ENCODE data around the gene KRTAP12-1. TPM values are rescaled to one million over a fixed set of nuclear protein-coding genes. Genes with fewer than 3 reads are reported as not detected.

The KRTAP12-1 gene
- total RNA-seq, 1 donor from 2014 or later = not detected

DNA sequence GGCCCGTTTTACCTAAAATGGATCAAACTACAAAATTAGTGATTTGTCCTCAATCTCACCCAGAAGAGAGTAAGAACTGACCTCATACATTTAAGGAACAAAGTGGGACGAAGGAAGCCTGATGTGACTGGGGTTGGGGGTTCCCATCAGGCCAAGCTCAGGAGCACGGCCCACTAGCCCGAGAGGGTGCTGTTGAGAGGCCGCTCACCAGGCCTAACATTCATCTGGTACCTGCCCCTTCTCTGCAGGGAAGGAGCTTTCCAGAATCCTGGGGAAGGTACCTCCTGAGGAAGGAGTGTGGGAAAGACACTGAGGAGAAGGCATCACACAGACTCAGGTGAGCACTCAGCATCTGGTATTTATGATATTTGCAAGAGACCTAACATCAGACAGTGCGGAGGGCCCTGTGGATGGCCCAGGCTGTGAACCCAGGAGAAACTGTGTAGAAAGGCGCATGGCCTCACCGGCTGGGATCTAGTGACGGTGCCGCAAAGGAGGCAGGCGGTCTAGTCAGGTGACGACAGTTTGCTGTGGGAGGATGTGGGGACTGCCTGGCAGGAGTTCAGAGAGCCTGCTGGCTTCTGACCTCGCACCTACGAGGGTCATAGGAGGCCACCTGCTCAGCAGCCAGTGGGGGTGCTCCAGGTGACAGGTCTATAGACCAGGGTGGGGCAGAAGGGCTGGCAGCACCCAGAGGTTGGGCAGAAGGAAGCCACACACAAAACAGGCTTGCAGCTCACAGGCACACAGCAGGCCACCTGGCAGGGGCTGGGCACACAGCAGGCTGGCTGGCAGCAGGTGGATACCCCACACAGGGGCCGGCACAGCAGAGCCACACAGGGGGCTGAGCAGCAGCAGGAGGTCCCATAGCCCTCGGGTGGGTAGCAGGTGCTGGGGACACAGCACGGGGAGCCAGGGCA lies 28.0 kb downstream of the KRTAP12-1 start:
- H3K4me1 Mint-ChIP-seq = no peaks in the 10 kb centered on the region
- peaks cover 1% of the 10 kb centered on the region for H3K36me3 Mint-ChIP-seq
- peak in 1 of 2 experiments; percentile 17 for DNase-seq (ENCODE audit: low spot score in 2 of 2, unreplicated experiment in 2 of 2)
- no peak overlapping the region for H3K27ac Mint-ChIP-seq
- TF ChIP-seq, protein P1, sequence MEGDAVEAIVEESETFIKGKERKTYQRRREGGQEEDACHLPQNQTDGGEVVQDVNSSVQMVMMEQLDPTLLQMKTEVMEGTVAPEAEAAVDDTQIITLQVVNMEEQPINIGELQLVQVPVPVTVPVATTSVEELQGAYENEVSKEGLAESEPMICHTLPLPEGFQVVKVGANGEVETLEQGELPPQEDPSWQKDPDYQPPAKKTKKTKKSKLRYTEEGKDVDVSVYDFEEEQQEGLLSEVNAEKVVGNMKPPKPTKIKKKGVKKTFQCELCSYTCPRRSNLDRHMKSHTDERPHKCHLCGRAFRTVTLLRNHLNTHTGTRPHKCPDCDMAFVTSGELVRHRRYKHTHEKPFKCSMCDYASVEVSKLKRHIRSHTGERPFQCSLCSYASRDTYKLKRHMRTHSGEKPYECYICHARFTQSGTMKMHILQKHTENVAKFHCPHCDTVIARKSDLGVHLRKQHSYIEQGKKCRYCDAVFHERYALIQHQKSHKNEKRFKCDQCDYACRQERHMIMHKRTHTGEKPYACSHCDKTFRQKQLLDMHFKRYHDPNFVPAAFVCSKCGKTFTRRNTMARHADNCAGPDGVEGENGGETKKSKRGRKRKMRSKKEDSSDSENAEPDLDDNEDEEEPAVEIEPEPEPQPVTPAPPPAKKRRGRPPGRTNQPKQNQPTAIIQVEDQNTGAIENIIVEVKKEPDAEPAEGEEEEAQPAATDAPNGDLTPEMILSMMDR (IDR thresholded peaks at IDR 0.05; ENCODE audit: unreplicated experiment) = no peak
- peaks cover 19% of the 10 kb centered on the region for H3K9me3 Mint-ChIP-seq
- no peak overlapping the region for H3K4me3 Mint-ChIP-seq
- H3K27me3 Mint-ChIP-seq (ENCODE audit: low read depth) = peaks cover 6% of the 10 kb centered on the region

DNA sequence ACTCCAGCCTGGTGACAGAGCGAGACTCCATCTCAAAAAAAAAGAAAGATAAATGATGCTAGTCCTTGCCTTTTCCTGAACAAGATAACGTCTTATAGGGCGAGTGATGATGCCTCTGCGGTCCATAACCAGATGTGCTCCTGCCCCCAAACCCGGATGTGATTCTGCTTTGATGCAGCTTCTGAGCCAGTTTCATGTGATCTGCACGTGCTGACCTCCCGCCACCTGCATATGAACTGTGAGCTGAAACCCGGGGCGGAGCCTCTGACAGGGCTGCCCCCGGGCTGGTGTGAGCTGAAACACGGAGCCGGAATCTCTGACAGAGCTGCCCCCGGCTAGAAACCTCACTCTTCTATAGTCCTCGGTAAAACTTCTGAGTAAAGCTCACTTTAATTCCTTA lies 28.8 kb downstream of the KRTAP12-1 start:
- DNase-seq (ENCODE audit: low spot score in 2 of 2, unreplicated experiment in 2 of 2) = peak in 1 of 2 experiments; percentile 32
- Mint-ChIP-seq H3K9me3 (peaks cover 19% of the 10 kb centered on the region), H3K4me1 (no peaks in the 10 kb centered on the region), H3K27me3 (ENCODE audit: low read depth) (peaks cover 4% of the 10 kb centered on the region), H3K4me3 (no peak overlapping the region), H3K27ac (no peak overlapping the region), H3K36me3 (peaks cover 1% of the 10 kb centered on the region)
- TF ChIP-seq, protein P1 (IDR thresholded peaks at IDR 0.05; ENCODE audit: unreplicated experiment) = no peak

DNA sequence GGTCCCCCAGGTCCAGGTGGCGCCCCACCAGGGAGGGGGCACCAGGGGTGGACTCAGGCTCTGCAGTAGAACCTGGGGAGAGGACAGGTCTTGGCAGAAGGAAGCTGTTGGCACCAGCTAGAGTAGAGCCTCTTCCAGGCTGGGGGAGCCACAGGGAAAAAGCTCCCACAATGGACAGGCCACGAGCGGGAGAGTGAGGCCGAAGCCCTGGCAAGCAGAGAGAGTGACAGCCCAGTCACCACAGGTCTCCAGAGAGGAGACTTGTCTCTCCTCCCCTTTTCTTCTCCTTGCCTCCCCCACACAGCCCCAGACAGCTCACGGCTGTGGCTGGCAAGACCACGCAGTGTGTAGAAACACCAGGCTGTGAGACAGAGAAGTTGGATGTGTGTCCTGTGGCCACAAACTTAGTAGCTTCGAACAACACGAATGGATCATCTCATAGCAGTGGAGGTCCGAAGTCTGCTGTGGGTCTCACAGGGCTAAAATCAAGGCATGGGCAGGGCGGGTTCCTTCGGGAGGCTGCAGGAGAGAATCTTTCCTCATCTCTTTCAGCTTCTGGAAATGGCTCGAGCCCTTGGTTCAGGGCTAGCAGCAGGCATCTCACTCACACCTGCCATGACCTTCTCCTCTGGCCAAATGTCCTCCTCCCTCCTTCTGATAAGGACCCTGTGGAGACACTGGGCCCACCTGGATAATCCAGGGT lies 30.8 kb downstream of the KRTAP12-1 start:
- TF ChIP-seq, protein P1 (IDR thresholded peaks at IDR 0.05; ENCODE audit: unreplicated experiment) = no peak

DNA sequence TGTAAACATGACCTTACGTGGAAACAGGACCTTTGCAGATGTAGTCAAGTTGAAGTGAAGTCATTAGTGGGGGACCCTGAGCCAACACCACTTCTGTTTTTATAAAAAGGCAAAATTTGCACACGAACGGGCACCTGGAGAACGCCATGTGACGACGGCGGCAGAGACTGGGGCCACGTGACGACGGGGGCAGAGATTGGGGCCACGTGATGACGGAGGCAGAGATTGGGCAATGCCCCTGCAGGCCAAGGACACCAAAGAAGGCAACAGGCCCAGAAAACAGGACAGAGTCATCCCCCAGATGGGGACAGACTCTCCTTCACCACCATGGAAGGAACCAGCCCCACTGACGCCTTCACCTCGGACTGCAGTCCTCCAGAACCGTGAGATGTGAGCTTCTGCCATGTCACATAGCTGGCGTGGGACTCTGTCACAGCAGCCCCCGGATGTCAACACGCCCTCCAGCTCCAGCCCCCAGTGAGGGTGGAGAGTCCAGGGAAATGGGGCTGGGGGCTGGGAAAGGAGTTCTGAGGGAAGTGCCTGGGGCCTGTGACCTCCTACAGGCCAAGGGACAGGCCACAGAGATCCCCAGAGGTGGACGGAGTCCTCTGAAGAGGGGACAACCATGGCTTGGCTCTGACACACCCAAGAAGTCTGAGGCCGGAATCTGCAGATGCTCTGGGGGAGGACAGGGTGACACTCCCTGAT lies 31.5 kb downstream of the KRTAP12-1 start:
- peak in 1 of 2 experiments; percentile 29 for DNase-seq (ENCODE audit: low spot score in 2 of 2, unreplicated experiment in 2 of 2)
- peaks cover 8% of the 10 kb centered on the region for H3K27me3 Mint-ChIP-seq (ENCODE audit: low read depth)
- no peaks in the 10 kb centered on the region for H3K36me3 Mint-ChIP-seq
- TF ChIP-seq, protein P1 (IDR thresholded peaks at IDR 0.05; ENCODE audit: unreplicated experiment) = no peak
- H3K9me3 Mint-ChIP-seq = no peaks in the 10 kb centered on the region
- no peak overlapping the region for H3K4me3 Mint-ChIP-seq
- H3K4me1 Mint-ChIP-seq = peaks cover 3% of the 10 kb centered on the region
- no peak overlapping the region for H3K27ac Mint-ChIP-seq

More for the DNA sequence above, 30.8 kb downstream of the KRTAP12-1 start:
- no peak overlapping the region for H3K4me3 Mint-ChIP-seq
- peaks cover 8% of the 10 kb centered on the region for H3K27me3 Mint-ChIP-seq (ENCODE audit: low read depth)
- no peaks in the 10 kb centered on the region for H3K36me3 Mint-ChIP-seq
- DNase-seq (ENCODE audit: low spot score in 2 of 2, unreplicated experiment in 2 of 2) = no peak
- H3K4me1 Mint-ChIP-seq = peaks cover 3% of the 10 kb centered on the region
- no peak overlapping the region for H3K27ac Mint-ChIP-seq
- peaks cover 4% of the 10 kb centered on the region for H3K9me3 Mint-ChIP-seq

DNA sequence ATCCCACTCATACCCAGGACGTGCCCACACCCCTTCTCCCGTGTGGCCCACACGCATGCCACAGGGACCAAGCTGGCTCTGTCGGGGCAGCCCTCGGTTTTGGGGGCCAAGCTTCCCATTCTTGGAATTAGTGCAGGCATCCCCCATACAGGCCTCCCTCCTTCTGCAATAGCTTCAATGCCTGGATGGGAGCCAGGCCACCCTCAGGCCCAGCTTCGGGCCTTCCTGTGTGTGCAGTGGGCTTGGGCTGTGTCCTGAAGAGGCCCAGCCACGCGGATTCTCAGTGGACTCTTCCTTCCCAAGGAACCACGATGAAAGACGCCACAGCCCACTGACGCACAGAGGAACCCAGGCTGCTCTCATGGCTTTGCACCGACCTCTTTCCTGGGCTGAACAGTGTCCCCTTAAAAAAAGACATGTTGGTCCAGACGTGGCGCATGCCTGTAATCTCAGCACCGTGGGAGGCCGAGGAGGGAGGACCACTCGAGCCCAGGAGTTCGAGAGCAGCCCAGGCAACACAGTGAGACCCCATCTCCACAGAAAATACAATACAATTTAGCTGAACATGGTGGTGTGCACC lies 32.4 kb downstream of the KRTAP12-1 start:
- peaks cover 8% of the 10 kb centered on the region for H3K27me3 Mint-ChIP-seq (ENCODE audit: low read depth)
- H3K4me3 Mint-ChIP-seq = no peak overlapping the region
- peaks cover 3% of the 10 kb centered on the region for H3K4me1 Mint-ChIP-seq
- H3K27ac Mint-ChIP-seq = no peak overlapping the region
- H3K9me3 Mint-ChIP-seq = peaks cover 6% of the 10 kb centered on the region
- TF ChIP-seq, protein P1 (IDR thresholded peaks at IDR 0.05; ENCODE audit: unreplicated experiment) = no peak
- peak in 1 of 2 experiments; percentile 35 for DNase-seq (ENCODE audit: low spot score in 2 of 2, unreplicated experiment in 2 of 2)
- no peaks in the 10 kb centered on the region for H3K36me3 Mint-ChIP-seq

Measured in mesothelial cell of epicardium (in vitro differentiated cells).